Astrocyte (in vitro differentiated cells and primary cell): ENCODE measurements around the gene TGFB2. TPM values are rescaled to one million over a fixed set of nuclear protein-coding genes. Genes with fewer than 3 reads are reported as not detected.

ENCODE experiments used
- DNase-seq: peaks from one replicate; pipeline ENCODE4 v3.0.0-alpha.2; 2010; ENCODE audit warnings: low read depth
- FAIRE-seq: peaks from 2 replicates; lab custom pipeline; 2011; peaks lifted over from hg19 to GRCh38; lab: Jason Lieb, UNC
- H2AFZ ChIP-seq: 2 replicates; pipeline ENCODE4 v1.6.0; 2012; ENCODE audit warnings: low read depth, low read length, inconsistent platforms
- H3K27ac ChIP-seq: 2 replicates; pipeline ENCODE4 v1.5.1; 2011; ENCODE audit warnings: low read depth, low read length, inconsistent platforms
- H3K27me3 ChIP-seq: 2 replicates; pipeline ENCODE4 v1.6.0; 2011; ENCODE audit warnings: low read length, inconsistent platforms; ENCODE audit not compliant: insufficient read depth
- H3K36me3 ChIP-seq: 2 replicates; pipeline ENCODE4 v1.5.1; 2011; ENCODE audit warnings: low read length, inconsistent platforms; ENCODE audit not compliant: insufficient read depth
- H3K4me1 ChIP-seq: 2 replicates; pipeline ENCODE4 v1.5.1; 2011; ENCODE audit warnings: low read length, inconsistent platforms; ENCODE audit not compliant: insufficient read depth
- H3K4me2 ChIP-seq: 2 replicates; pipeline ENCODE4 v1.6.0; 2012; ENCODE audit warnings: low read length, inconsistent platforms
- H3K4me3 ChIP-seq: 2 replicates; pipeline ENCODE4 v1.5.1; 2011; ENCODE audit warnings: low read depth, mild to moderate bottlenecking, low read length, inconsistent platforms; ENCODE audit not compliant: insufficient read depth
- H3K79me2 ChIP-seq: 2 replicates; pipeline ENCODE4 v1.6.0; 2012; ENCODE audit warnings: mild to moderate bottlenecking, low read length, inconsistent platforms; ENCODE audit not compliant: insufficient read depth
- H3K9ac ChIP-seq: 2 replicates; pipeline ENCODE4 v1.6.0; 2012; ENCODE audit warnings: mild to moderate bottlenecking, low read length, inconsistent platforms
- H3K9me3 ChIP-seq: 2 replicates; pipeline ENCODE4 v1.5.1; 2012; ENCODE audit warnings: low read depth, mild to moderate bottlenecking, low read length, inconsistent platforms; ENCODE audit not compliant: insufficient read depth
- H4K20me1 ChIP-seq: 2 replicates; pipeline ENCODE4 v1.6.0; 2012; ENCODE audit warnings: low read length, inconsistent platforms; ENCODE audit not compliant: insufficient read depth
- H3K27ac Mint-ChIP-seq: one replicate; pipeline ENCODE4 v1.8.0; 2021; ENCODE audit warnings: mild to moderate bottlenecking, mixed read lengths; ENCODE audit not compliant: unreplicated experiment
- H3K27me3 Mint-ChIP-seq: one replicate; pipeline ENCODE4 v1.8.0; 2021; ENCODE audit warnings: low read depth, mixed read lengths; ENCODE audit not compliant: unreplicated experiment
- H3K36me3 Mint-ChIP-seq: one replicate; pipeline ENCODE4 v1.8.0; 2021; ENCODE audit warnings: low read depth, mixed read lengths; ENCODE audit not compliant: unreplicated experiment
- H3K4me1 Mint-ChIP-seq: one replicate; pipeline ENCODE4 v1.8.0; 2021; ENCODE audit warnings: low read depth, mixed read lengths; ENCODE audit not compliant: unreplicated experiment
- H3K4me3 Mint-ChIP-seq: one replicate; pipeline ENCODE4 v1.8.0; 2021; ENCODE audit warnings: mild to moderate bottlenecking, moderate library complexity, mixed read lengths; ENCODE audit not compliant: unreplicated experiment
- H3K9me3 Mint-ChIP-seq: one replicate; pipeline ENCODE4 v1.8.0; 2021; ENCODE audit warnings: mild to moderate bottlenecking, mixed read lengths; ENCODE audit not compliant: unreplicated experiment
- EZH2 ChIP-seq: IDR thresholded peaks from 2 replicates; pipeline ENCODE4 v1.6.1; 2012; ENCODE audit warnings: mild to moderate bottlenecking, low read length, inconsistent platforms; ENCODE audit not compliant: insufficient read depth
- total RNA-seq: library from RNA; stranded (reverse); gene quantifications from 2 replicates; pipeline ENCODE4 v1.2.1, GENCODE V29; 2021
- TF ChIP-seq, protein P1 (sequence below): IDR thresholded peaks from 2 replicates; pipeline ENCODE4 v1.5.1; 2011; ENCODE audit warnings: low read depth, mild to moderate bottlenecking, inconsistent platforms, low read length, moderate library complexity; ENCODE audit not compliant: insufficient read depth

TGFB2 gene
- total RNA-seq, 1 donor from 2014 or later = 330 TPM

DNA sequence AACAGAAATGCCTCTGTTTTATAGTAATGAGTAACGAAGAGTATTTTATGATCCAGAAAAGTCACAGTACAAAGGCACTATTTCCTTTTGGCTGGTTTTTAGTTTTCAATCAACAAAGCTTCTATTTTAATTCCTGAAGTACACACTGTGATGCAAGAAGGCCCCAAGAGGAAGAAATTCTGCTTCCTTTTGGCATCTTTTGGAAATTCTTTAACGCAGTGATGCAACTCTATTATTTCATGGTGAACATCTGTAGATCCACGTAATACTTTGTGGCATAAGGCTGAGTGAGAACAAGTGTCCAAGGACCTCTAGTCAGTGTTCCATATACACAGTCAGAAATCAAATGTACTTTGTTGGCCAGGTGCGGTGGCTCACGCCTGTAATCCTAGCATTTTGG, 137.5 kb downstream of the TGFB2 start:
- H3K4me3 ChIP-seq = no peak overlapping the region
- no peak overlapping the region for H3K9ac ChIP-seq
- H3K27ac ChIP-seq = no peak overlapping the region
- H3K36me3 ChIP-seq = no peaks in the 10 kb centered on the region
- peaks cover 4% of the 10 kb centered on the region for H3K9me3 Mint-ChIP-seq
- H3K4me1 ChIP-seq = peaks cover 27% of the 10 kb centered on the region
- no peak for FAIRE-seq
- no peaks in the 10 kb centered on the region for H4K20me1 ChIP-seq
- H3K4me1 Mint-ChIP-seq = peaks cover 37% of the 10 kb centered on the region
- H3K27me3 ChIP-seq = no peaks in the 10 kb centered on the region
- H3K4me2 ChIP-seq = no peak overlapping the region
- no peaks in the 10 kb centered on the region for H3K79me2 ChIP-seq
- peaks cover 1% of the 10 kb centered on the region for H3K36me3 Mint-ChIP-seq
- DNase-seq = no peak
- H2AFZ ChIP-seq = no peak overlapping the region
- no peaks in the 10 kb centered on the region for H3K9me3 ChIP-seq
- H3K27me3 Mint-ChIP-seq = no peaks in the 10 kb centered on the region
- TF ChIP-seq, protein P1, sequence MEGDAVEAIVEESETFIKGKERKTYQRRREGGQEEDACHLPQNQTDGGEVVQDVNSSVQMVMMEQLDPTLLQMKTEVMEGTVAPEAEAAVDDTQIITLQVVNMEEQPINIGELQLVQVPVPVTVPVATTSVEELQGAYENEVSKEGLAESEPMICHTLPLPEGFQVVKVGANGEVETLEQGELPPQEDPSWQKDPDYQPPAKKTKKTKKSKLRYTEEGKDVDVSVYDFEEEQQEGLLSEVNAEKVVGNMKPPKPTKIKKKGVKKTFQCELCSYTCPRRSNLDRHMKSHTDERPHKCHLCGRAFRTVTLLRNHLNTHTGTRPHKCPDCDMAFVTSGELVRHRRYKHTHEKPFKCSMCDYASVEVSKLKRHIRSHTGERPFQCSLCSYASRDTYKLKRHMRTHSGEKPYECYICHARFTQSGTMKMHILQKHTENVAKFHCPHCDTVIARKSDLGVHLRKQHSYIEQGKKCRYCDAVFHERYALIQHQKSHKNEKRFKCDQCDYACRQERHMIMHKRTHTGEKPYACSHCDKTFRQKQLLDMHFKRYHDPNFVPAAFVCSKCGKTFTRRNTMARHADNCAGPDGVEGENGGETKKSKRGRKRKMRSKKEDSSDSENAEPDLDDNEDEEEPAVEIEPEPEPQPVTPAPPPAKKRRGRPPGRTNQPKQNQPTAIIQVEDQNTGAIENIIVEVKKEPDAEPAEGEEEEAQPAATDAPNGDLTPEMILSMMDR = no peak
- TF ChIP-seq EZH2 = no peak
- H3K27ac Mint-ChIP-seq = no peak overlapping the region
- no peak overlapping the region for H3K4me3 Mint-ChIP-seq

DNA sequence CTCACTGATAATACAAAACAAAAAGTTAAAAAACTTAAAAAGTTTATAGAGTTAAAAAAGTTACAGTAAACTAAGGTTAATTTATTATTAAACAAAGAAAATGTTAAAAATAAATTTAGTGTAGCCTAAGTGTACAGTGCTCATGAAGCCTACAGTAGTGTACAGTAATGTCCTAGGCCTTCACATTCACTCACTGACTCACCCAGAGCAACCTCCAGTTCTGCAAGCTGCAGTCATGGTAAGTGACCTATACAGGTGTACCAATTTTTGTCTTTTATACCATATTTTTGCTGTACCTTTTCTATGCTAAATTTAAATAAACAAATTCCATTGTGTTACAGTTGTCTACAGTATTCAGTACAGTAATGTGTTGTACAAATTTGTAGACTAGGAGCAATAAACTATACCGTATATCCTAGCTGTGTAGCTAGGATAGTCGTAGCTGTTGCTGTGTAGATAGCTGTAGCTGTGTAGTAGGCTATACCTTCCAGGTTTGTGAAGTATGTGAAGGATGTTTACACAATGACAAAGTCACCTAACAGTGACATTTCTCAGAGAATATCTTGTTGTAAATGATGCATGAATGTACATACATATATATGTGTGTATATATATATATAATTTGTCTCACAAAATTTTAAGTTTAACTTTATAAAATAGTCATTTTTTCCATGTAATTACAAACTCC, 140.2 kb downstream of the TGFB2 start:
- H3K27ac ChIP-seq = no peak overlapping the region
- H3K27me3 Mint-ChIP-seq = no peaks in the 10 kb centered on the region
- H3K4me3 ChIP-seq = no peak overlapping the region
- peaks cover 4% of the 10 kb centered on the region for H3K9me3 Mint-ChIP-seq
- no peaks in the 10 kb centered on the region for H4K20me1 ChIP-seq
- peak; percentile 5 for FAIRE-seq
- H3K9me3 ChIP-seq = no peaks in the 10 kb centered on the region
- no peaks in the 10 kb centered on the region for H3K79me2 ChIP-seq
- no peak for TF ChIP-seq EZH2
- TF ChIP-seq, protein P1 = no peak
- no peak overlapping the region for H3K4me3 Mint-ChIP-seq
- peaks cover 1% of the 10 kb centered on the region for H3K36me3 Mint-ChIP-seq
- no peak overlapping the region for H3K4me2 ChIP-seq
- peaks cover 33% of the 10 kb centered on the region for H3K4me1 ChIP-seq
- H3K9ac ChIP-seq = no peak overlapping the region
- no peak overlapping the region for H3K27ac Mint-ChIP-seq
- no peak for DNase-seq
- no peak overlapping the region for H2AFZ ChIP-seq
- H3K36me3 ChIP-seq = no peaks in the 10 kb centered on the region
- H3K27me3 ChIP-seq = no peaks in the 10 kb centered on the region
- peaks cover 38% of the 10 kb centered on the region for H3K4me1 Mint-ChIP-seq

DNA sequence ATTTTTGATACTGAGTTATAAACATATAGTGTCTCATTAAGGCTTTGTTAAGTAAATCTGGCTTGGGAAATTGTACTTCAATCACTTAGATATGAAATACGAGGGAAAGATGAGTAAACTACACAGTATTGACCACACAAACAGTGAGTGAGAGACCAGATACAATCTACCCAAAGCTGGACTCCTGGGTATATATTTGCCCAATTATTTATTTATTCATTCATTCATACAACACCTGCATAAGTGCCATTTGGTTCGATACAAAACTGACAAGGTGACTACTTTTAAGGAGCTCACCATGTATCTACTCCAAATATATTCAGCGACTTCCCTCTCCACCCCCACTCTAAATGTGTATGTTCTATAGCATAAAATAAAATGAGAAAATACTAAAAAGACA, 143.4 kb downstream of the TGFB2 start:
- FAIRE-seq (no peak), DNase-seq (no peak)
- H3K4me1 Mint-ChIP-seq = peaks cover 48% of the 10 kb centered on the region
- H3K9me3 Mint-ChIP-seq = peaks cover 5% of the 10 kb centered on the region
- Histone ChIP-seq H3K4me3 (no peak overlapping the region), H3K79me2 (no peaks in the 10 kb centered on the region), H3K36me3 (no peaks in the 10 kb centered on the region), H2AFZ (no peak overlapping the region), H3K4me1 (peaks cover 26% of the 10 kb centered on the region), H4K20me1 (no peaks in the 10 kb centered on the region), H3K4me2 (peak overlapping the region; percentile 24), H3K9ac (peak overlapping the region; percentile 51), H3K27me3 (no peaks in the 10 kb centered on the region), H3K27ac (peak overlapping the region; percentile 87), H3K9me3 (no peaks in the 10 kb centered on the region)
- H3K36me3 Mint-ChIP-seq = peaks cover 3% of the 10 kb centered on the region
- peak overlapping the region; percentile 95 for H3K27ac Mint-ChIP-seq
- no peak overlapping the region for H3K4me3 Mint-ChIP-seq
- H3K27me3 Mint-ChIP-seq = no peaks in the 10 kb centered on the region
- TF ChIP-seq EZH2 = no peak
- TF ChIP-seq, protein P1 = no peak
